K562 (cell line): Measurements from ENCODE around the gene DEPP1. TPM values are rescaled to one million over a fixed set of nuclear protein-coding genes. Genes with fewer than 3 reads are reported as not detected.

ENCODE experiments used
- ARHGAP35 ChIP-seq: fragments of 450-650 bp; IDR thresholded peaks from 2 replicates; pipeline ENCODE4 v1.6.1; 2018; ENCODE audit not compliant: partially characterized antibody
- FOXJ3 ChIP-seq: sonication (generic); formaldehyde crosslinking; IDR thresholded peaks from 2 replicates; pipeline ENCODE4 v1.4.0; 2020; ENCODE audit warnings: mild to moderate bottlenecking, missing genetic modification reagents
- HDAC8 ChIP-seq: fragments of 450-650 bp; IDR thresholded peaks from 2 replicates; pipeline ENCODE4 v1.6.1; 2016; ENCODE audit warnings: mild to moderate bottlenecking, missing genetic modification characterization, moderate library complexity, missing compliant biosample characterization
- KDM1A ChIP-seq, 2 experiments: fragments of 450-650 bp; IDR thresholded peaks; 2 replicates each; pipeline ENCODE4 v1.6.1; 2016; ENCODE audit warnings: mild to moderate bottlenecking in 2 of 2
- MYC ChIP-seq, 2 experiments: fragments of 250-450 bp in 1 of 2; sonication (Bioruptor Pico) in 1 of 2; IDR thresholded peaks; 2 replicates each; pipeline versions ENCODE4 v1.5.1 to v1.6.1; 2012 to 2021; ENCODE audit warnings: low read depth in 2 of 2, borderline replicate concordance in 1 of 2, improper control_type of control experiment in 1 of 2, low read length in 1 of 2, mild to moderate bottlenecking in 1 of 2, moderate library complexity in 1 of 2
- PRDM10 ChIP-seq: fragments of 450-650 bp; IDR thresholded peaks from 2 replicates; pipeline ENCODE4 v1.6.1; 2018; ENCODE audit not compliant: partially characterized antibody
- XRCC5 ChIP-seq: fragments of 200-400 bp; formaldehyde crosslinking; IDR thresholded peaks from 2 replicates; pipeline ENCODE4 v1.6.1; 2017; ENCODE audit warnings: low read depth, mild to moderate bottlenecking, low read length
- ZNF407 ChIP-seq: fragments of 450-650 bp; IDR thresholded peaks from 2 replicates; pipeline ENCODE4 v1.6.1; 2016; ENCODE audit warnings: low read depth
- ZNF655 ChIP-seq: fragments of 250-450 bp; sonication (Bioruptor Pico); IDR thresholded peaks from 2 replicates; pipeline ENCODE4 v1.5.0; 2021
- polyA plus RNA-seq, 8 experiments: library from polyadenylated mRNA; depleted of rRNA in 4 of 8; stranded (reverse) in 5 of 8; unstranded in 3 of 8; fragments of >200 nt; fragmentation: Nextera tagmentation in 2 of 8; fragmentation: Illumina TruSeq in 1 of 8; extraction: Ambion mirVana in 2 of 8; extraction: Trizol in 1 of 8; gene quantifications; 2 replicates each; pipeline versions ENCODE4 v1.2.1 to v1.2.3, GENCODE V29; 2011 to 2014; ENCODE audit warnings: inconsistent platforms in 1 of 8, missing spikeins in 1 of 8
- total RNA-seq, 7 experiments: library from RNA; depleted of rRNA in 6 of 7; stranded (reverse); fragments of >200 nt in 6 of 7; fragmentation: Illumina TruSeq in 2 of 7; extraction: Trizol in 2 of 7; gene quantifications; 2 replicates each; pipeline versions ENCODE4 v1.2.1 to v1.2.3, GENCODE V29; 2011 to 2021; ENCODE audit warnings: low replicate concordance in 1 of 7
- TF ChIP-seq, protein P1 (sequence below): fragments of 250-450 bp; sonication (Bioruptor Pico); IDR thresholded peaks from 2 replicates; pipeline ENCODE4 v1.4.0; 2020; ENCODE audit warnings: mild to moderate bottlenecking, moderate library complexity, borderline replicate concordance

DEPP1 gene
- total and polyA plus RNA-seq, 9 of the 15 experiments (the other 6 are each of a cell fraction or from before 2014, with no cell fraction given): 0.04 to 0.54 (median 0.20) TPM; not detected in 1

DNA sequence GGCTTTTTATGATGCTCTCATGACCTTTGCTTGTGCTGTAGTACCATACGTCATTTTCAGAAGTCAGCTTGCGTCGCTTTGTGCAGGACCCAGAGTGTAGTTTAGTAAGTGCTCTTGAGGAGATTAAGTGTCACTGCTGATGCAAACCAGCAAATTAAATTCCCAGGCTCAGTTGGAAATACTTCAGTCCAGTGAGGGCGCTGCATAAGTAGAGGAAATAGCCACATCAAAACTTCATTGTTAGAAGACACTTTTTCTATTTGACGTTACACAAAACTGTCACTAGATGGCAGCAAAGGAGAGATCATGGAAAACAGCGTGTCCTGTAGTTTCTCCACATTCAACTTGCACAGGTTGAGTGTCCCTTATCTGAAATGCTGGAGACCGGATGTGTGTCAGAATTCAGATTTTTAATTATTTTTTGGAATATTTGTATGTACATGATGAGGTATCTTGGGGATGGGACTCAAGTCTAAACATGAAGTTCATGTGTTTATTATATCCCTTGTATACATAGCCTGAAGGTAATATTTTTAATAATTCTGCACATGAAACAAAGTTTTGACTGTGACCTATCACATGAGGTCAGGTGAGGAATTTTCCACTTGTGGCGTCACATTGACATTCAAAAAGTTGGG lies 30.0 kb upstream of the DEPP1 start (continued):
- TF ChIP-seq ZNF407 (no peak), ARHGAP35 (no peak), KDM1A (IDR thresholded peaks at IDR 0.05) (0 out of 4 replicates have a peak, but pooled peaks of 1 of the 2 experiments have one; percentile 7), ZNF655 (CRISPR knock-in tag) (no peak), MYC (IDR thresholded peaks at IDR 0.05; ENCODE audit: low read depth, low read length) (peak; percentile 52; the same call in 1 of the 2 replicates), MYC (CRISPR knock-in tag; IDR thresholded peaks at IDR 0.05; ENCODE audit: borderline replicate concordance, low read depth) (no peak), PRDM10 (no peak), FOXJ3 (CRISPR knock-in tag) (no peak), XRCC5 (no peak), HDAC8 (tag) (no peak)
- TF ChIP-seq, protein P1, sequence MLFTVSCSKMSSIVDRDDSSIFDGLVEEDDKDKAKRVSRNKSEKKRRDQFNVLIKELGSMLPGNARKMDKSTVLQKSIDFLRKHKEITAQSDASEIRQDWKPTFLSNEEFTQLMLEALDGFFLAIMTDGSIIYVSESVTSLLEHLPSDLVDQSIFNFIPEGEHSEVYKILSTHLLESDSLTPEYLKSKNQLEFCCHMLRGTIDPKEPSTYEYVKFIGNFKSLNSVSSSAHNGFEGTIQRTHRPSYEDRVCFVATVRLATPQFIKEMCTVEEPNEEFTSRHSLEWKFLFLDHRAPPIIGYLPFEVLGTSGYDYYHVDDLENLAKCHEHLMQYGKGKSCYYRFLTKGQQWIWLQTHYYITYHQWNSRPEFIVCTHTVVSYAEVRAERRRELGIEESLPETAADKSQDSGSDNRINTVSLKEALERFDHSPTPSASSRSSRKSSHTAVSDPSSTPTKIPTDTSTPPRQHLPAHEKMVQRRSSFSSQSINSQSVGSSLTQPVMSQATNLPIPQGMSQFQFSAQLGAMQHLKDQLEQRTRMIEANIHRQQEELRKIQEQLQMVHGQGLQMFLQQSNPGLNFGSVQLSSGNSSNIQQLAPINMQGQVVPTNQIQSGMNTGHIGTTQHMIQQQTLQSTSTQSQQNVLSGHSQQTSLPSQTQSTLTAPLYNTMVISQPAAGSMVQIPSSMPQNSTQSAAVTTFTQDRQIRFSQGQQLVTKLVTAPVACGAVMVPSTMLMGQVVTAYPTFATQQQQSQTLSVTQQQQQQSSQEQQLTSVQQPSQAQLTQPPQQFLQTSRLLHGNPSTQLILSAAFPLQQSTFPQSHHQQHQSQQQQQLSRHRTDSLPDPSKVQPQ (CRISPR knock-in tag): no peak
